Activated B cell treated with CpG ODN at 0.5 μM for 24 hours (primary cell): ENCODE results near the gene SPOCK1. TPM values are rescaled to one million over a fixed set of nuclear protein-coding genes. Genes with fewer than 3 reads are reported as not detected.

Source experiments
- ATAC-seq: fragments of 200-7000 bp; cut with Tn5 transposase; one replicate; pipeline ENCODE4 v1.10.0; 2021; ENCODE audit warnings: low read depth, mild to moderate bottlenecking, moderate library complexity
- CTCF ChIA-PET: fragments of 350-600 bp; sonication (Branson Sonifier 250); formaldehyde crosslinking; loops from one replicate; lab custom pipeline; 2021; ENCODE audit warnings: antibody characterized with exemption; lab: Charles Lee
- POLR2A ChIA-PET: fragments of 350-600 bp; sonication (Branson Sonifier 250); formaldehyde crosslinking; loops from one replicate; lab custom pipeline; 2021; ENCODE audit warnings: antibody characterized with exemption; lab: Charles Lee
- DNase-seq: peaks from one replicate; pipeline ENCODE4 v3.0.0; 2022
- H3K27ac Mint-ChIP-seq: one replicate; pipeline ENCODE4 v1.8.0; 2020; ENCODE audit warnings: mixed read lengths
- H3K27me3 Mint-ChIP-seq: one replicate; pipeline ENCODE4 v1.8.0; 2021; ENCODE audit warnings: mixed read lengths
- H3K36me3 Mint-ChIP-seq: one replicate; pipeline ENCODE4 v1.8.0; 2021; ENCODE audit warnings: low read depth, mixed read lengths
- H3K4me1 Mint-ChIP-seq: one replicate; pipeline ENCODE4 v1.8.0; 2021; ENCODE audit warnings: mixed read lengths
- H3K4me3 Mint-ChIP-seq: one replicate; pipeline ENCODE4 v1.8.0; 2020; ENCODE audit warnings: mild to moderate bottlenecking, mixed read lengths
- H3K9me3 Mint-ChIP-seq: one replicate; pipeline ENCODE4 v1.8.0; 2020; ENCODE audit warnings: mixed read lengths
- intact Hi-C: fragments of 100-400 bp; cut with micrococcal nuclease; formaldehyde crosslinking; loops from one replicate; pipeline ENCODE4 v1.15.1; 2024
- total RNA-seq: library from RNA; stranded (reverse); gene quantifications from 2 replicates; pipeline ENCODE4 v1.2.3, GENCODE V29; 2022
- TF ChIP-seq, protein P1 (sequence below): fragments of 200-600 bp; IDR thresholded peaks from one replicate; pipeline ENCODE4 v1.8.0; 2022; ENCODE audit warnings: antibody characterized with exemption, mild to moderate bottlenecking

Gene SPOCK1
- total RNA-seq, 1 donor from 2014 or later: not detected

GRCh38 chr5:137115152-137115551, 384.0 kb downstream of the SPOCK1 start:
- H3K4me3 Mint-ChIP-seq: no peak overlapping the region
- H3K4me1 Mint-ChIP-seq: peaks cover 3% of the 10 kb centered on the region
- POLR2A ChIA-PET: no interaction called here
- H3K27ac Mint-ChIP-seq: no peak overlapping the region
- H3K9me3 Mint-ChIP-seq: no peaks in the 10 kb centered on the region
- no peaks in the 10 kb centered on the region for H3K36me3 Mint-ChIP-seq
- no peak for DNase-seq
- TF ChIP-seq, protein P1, sequence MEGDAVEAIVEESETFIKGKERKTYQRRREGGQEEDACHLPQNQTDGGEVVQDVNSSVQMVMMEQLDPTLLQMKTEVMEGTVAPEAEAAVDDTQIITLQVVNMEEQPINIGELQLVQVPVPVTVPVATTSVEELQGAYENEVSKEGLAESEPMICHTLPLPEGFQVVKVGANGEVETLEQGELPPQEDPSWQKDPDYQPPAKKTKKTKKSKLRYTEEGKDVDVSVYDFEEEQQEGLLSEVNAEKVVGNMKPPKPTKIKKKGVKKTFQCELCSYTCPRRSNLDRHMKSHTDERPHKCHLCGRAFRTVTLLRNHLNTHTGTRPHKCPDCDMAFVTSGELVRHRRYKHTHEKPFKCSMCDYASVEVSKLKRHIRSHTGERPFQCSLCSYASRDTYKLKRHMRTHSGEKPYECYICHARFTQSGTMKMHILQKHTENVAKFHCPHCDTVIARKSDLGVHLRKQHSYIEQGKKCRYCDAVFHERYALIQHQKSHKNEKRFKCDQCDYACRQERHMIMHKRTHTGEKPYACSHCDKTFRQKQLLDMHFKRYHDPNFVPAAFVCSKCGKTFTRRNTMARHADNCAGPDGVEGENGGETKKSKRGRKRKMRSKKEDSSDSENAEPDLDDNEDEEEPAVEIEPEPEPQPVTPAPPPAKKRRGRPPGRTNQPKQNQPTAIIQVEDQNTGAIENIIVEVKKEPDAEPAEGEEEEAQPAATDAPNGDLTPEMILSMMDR: no peak
- intact Hi-C loops: no loop called here
- no peak for ATAC-seq
- no peaks in the 10 kb centered on the region for H3K27me3 Mint-ChIP-seq
- CTCF ChIA-PET: no interaction called here

- TF ChIP-seq, protein P1: no peak
- H3K36me3 Mint-ChIP-seq: no peaks in the 10 kb centered on the region
- ChIA-PET POLR2A (no interaction called here), CTCF (no interaction called here)
- no peaks in the 10 kb centered on the region for H3K9me3 Mint-ChIP-seq
- no peak overlapping the region for H3K27ac Mint-ChIP-seq
- no peak overlapping the region for H3K4me3 Mint-ChIP-seq
- intact Hi-C loops: no loop called here
- H3K4me1 Mint-ChIP-seq: peaks cover 3% of the 10 kb centered on the region
- ATAC-seq (no peak), DNase-seq (no peak)
- no peaks in the 10 kb centered on the region for H3K27me3 Mint-ChIP-seq
Observed at GRCh38 chr5:137114529-137114928, 384.6 kb downstream of the SPOCK1 start.

DNA sequence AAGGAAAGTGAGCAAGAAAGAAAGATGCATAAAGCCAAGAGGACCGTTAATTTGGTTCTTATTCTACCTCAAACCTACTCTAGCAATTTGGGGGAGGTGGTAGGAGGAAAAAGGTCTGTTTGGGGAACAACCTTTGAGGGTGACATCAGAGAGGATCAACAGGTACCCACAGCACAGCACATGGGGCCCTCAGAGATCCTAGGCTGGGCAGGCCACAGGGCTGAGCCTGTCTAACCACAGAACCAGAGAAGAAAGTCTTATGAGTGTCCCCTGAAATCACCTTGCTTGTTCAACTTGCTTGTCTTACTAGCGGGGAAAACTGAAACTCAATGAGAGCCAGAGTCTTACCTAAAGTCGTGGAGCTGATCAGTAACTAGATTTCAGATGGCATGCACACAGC, 385.2 kb downstream of the SPOCK1 start:
- Mint-ChIP-seq H3K9me3 (no peaks in the 10 kb centered on the region), H3K27ac (no peak overlapping the region), H3K27me3 (no peaks in the 10 kb centered on the region), H3K4me3 (no peak overlapping the region), H3K4me1 (peaks cover 3% of the 10 kb centered on the region), H3K36me3 (no peaks in the 10 kb centered on the region)
- TF ChIP-seq, protein P1: no peak
- POLR2A ChIA-PET: no interaction called here
- ATAC-seq: no peak
- DNase-seq: no peak
- intact Hi-C loops: no loop called here
- CTCF ChIA-PET: no interaction called here

DNA sequence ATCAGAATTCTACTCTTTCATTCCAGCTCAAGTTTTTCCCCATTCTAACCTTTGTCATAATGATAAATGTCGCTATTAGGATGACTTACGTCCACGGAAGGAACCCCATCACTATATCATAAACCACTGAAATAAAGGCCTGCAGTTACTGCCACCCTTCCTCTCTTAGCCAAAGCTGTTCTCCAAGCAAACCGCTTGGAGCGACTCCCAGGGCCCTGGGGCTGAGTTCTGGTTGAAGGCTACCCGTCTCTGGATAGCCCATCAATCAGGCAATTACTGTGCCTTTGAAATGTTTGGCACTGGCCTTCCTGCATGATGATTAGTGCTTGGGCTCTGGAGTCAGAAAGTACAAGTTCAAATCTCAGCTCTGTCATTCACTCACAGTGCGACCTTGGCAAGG, 386.0 kb downstream of the SPOCK1 start:
- DNase-seq (no peak), ATAC-seq (no peak)
- Mint-ChIP-seq H3K4me3 (no peak overlapping the region), H3K27ac (no peak overlapping the region), H3K9me3 (no peaks in the 10 kb centered on the region), H3K36me3 (no peaks in the 10 kb centered on the region), H3K27me3 (no peaks in the 10 kb centered on the region), H3K4me1 (peaks cover 3% of the 10 kb centered on the region)
- intact Hi-C loops: no loop called here
- ChIA-PET POLR2A (no interaction called here), CTCF (no interaction called here)
- TF ChIP-seq, protein P1: no peak

GRCh38 chr5:137105351-137106035, 393.6 kb downstream of the SPOCK1 start:
- Mint-ChIP-seq H3K9me3 (no peaks in the 10 kb centered on the region), H3K4me1 (no peaks in the 10 kb centered on the region), H3K36me3 (no peaks in the 10 kb centered on the region), H3K4me3 (no peak overlapping the region), H3K27me3 (no peaks in the 10 kb centered on the region), H3K27ac (no peak overlapping the region)
- ATAC-seq (no peak), DNase-seq (no peak)
- ChIA-PET POLR2A (no interaction called here), CTCF (no interaction called here)
- intact Hi-C loops: no loop called here
- TF ChIP-seq, protein P1: no peak
